Glutamatergic neuron (in vitro differentiated cells): Measurements from ENCODE around the gene RXRB. TPM values are rescaled to one million over a fixed set of nuclear protein-coding genes. Genes with fewer than 3 reads are reported as not detected.

Source experiments
- DNase-seq: peaks from one replicate; pipeline ENCODE4 v3.0.0; 2022
- H3K27ac Mint-ChIP-seq: one replicate; pipeline ENCODE4 v1.8.0; 2020; ENCODE audit warnings: mild to moderate bottlenecking, mixed read lengths, inconsistent platforms; ENCODE audit not compliant: unreplicated experiment
- H3K27me3 Mint-ChIP-seq: one replicate; pipeline ENCODE4 v1.8.0; 2020; ENCODE audit warnings: mild to moderate bottlenecking, moderate library complexity, mixed read lengths, inconsistent platforms; ENCODE audit not compliant: unreplicated experiment
- H3K36me3 Mint-ChIP-seq: one replicate; pipeline ENCODE4 v1.8.0; 2020; ENCODE audit warnings: mild to moderate bottlenecking, mixed read lengths, inconsistent platforms; ENCODE audit not compliant: unreplicated experiment
- H3K4me1 Mint-ChIP-seq: one replicate; pipeline ENCODE4 v1.8.0; 2020; ENCODE audit warnings: mild to moderate bottlenecking, low read depth, mixed read lengths, inconsistent platforms; ENCODE audit not compliant: unreplicated experiment
- H3K4me3 Mint-ChIP-seq: one replicate; pipeline ENCODE4 v1.8.0; 2020; ENCODE audit warnings: mild to moderate bottlenecking, mixed read lengths, inconsistent platforms; ENCODE audit not compliant: unreplicated experiment
- H3K9me3 Mint-ChIP-seq: one replicate; pipeline ENCODE4 v1.8.0; 2020; ENCODE audit warnings: mild to moderate bottlenecking, moderate library complexity, mixed read lengths, inconsistent platforms; ENCODE audit not compliant: unreplicated experiment
- CTCF ChIP-seq: fragments of 200-600 bp; sonication (generic); IDR thresholded peaks from one replicate; pipeline ENCODE4 v1.5.0; 2021; ENCODE audit not compliant: partially characterized antibody, unreplicated experiment
- total RNA-seq: library from RNA; stranded (reverse); fragmentation: NEBNext Ultra II Directional; extraction: Animal tissue kit (Norgen Biotek cat#: 25700); gene quantifications from one replicate; pipeline ENCODE4 v1.2.1, GENCODE V29; 2021; ENCODE audit not compliant: unreplicated experiment

Gene RXRB
- total RNA-seq, 1 donor from 2014 or later, result 45.3 TPM

GRCh38 chr6:33198159-33198852 lies 2.2 kb downstream of the RXRB start:
- H3K4me3 Mint-ChIP-seq, result peak overlapping the region; percentile 89
- H3K36me3 Mint-ChIP-seq, result no peaks in the 10 kb centered on the region
- peaks cover 12% of the 10 kb centered on the region for H3K27me3 Mint-ChIP-seq
- H3K4me1 Mint-ChIP-seq, result peaks cover 23% of the 10 kb centered on the region
- no peak for TF ChIP-seq CTCF
- peaks cover 15% of the 10 kb centered on the region for H3K9me3 Mint-ChIP-seq
- DNase-seq, result no peak
- no peak overlapping the region for H3K27ac Mint-ChIP-seq

- H3K36me3 Mint-ChIP-seq, result no peaks in the 10 kb centered on the region
- H3K27me3 Mint-ChIP-seq, result peaks cover 10% of the 10 kb centered on the region
- peak overlapping the region; percentile 68 for H3K4me3 Mint-ChIP-seq
- H3K4me1 Mint-ChIP-seq, result peaks cover 19% of the 10 kb centered on the region
- H3K27ac Mint-ChIP-seq, result no peak overlapping the region
- no peak for DNase-seq
- H3K9me3 Mint-ChIP-seq, result peaks cover 15% of the 10 kb centered on the region
- TF ChIP-seq CTCF, result peak; percentile 74
Measured at GRCh38 chr6:33197431-33198048, 2.9 kb downstream of the RXRB start.

GRCh38 chr6:33195304-33196165 lies 4.9 kb downstream of the RXRB start:
- no peak for DNase-seq
- H3K4me1 Mint-ChIP-seq, result peaks cover 12% of the 10 kb centered on the region
- H3K27me3 Mint-ChIP-seq, result peaks cover 5% of the 10 kb centered on the region
- no peak overlapping the region for H3K27ac Mint-ChIP-seq
- no peak overlapping the region for H3K4me3 Mint-ChIP-seq
- H3K9me3 Mint-ChIP-seq, result peaks cover 10% of the 10 kb centered on the region
- no peak for TF ChIP-seq CTCF
- H3K36me3 Mint-ChIP-seq, result no peaks in the 10 kb centered on the region

GRCh38 chr6:33194431-33194979 lies 6.0 kb downstream of the RXRB start:
- Mint-ChIP-seq H3K9me3 (peaks cover 9% of the 10 kb centered on the region), H3K27me3 (peaks cover 8% of the 10 kb centered on the region), H3K4me1 (peaks cover 14% of the 10 kb centered on the region), H3K27ac (no peak overlapping the region), H3K36me3 (no peaks in the 10 kb centered on the region), H3K4me3 (no peak overlapping the region)
- DNase-seq, result no peak
- no peak for TF ChIP-seq CTCF
